A673 (cell line): ENCODE results near the gene OPN3.

Experiments used
- EZH2 ChIP-seq: fragments of 200-600 bp; sonication (generic); IDR thresholded peaks from 2 replicates; pipeline ENCODE4 v1.6.1; 2017; ENCODE audit warnings: borderline replicate concordance, low read depth, mild to moderate bottlenecking, mixed read lengths, antibody characterized with exemption, low read length; ENCODE audit not compliant: poor library complexity, severe bottlenecking
- TF ChIP-seq, protein P1 (sequence below): fragments of 300-800, 200-600 bp; sonication (generic); conservative IDR thresholded peaks from 2 replicates; pipeline ENCODE4 v1.5.1; 2017; ENCODE audit warnings: low read depth, mild to moderate bottlenecking, antibody characterized with exemption, low read length, moderate library complexity, mixed read lengths

DNA sequence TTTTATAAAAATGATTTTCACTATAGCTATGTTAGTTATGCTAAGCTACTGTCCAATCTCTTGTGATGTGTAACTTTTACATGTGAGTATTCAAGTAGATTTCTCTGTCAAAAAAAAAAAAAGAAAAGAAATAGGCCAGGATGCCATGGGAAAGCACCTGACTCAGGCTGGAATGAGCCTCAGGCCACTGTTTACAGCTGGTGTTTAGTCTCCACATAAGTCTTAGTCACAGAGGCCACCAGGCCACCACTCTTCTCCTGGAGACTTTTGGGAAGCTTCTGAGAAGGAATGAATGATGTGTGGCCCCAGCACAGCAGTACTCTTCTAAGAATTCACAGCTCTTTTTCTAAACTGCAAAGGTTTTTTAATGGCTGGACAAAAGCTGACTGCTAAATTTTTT, 48.9 kb downstream of the OPN3 start:
- TF ChIP-seq, protein P1, sequence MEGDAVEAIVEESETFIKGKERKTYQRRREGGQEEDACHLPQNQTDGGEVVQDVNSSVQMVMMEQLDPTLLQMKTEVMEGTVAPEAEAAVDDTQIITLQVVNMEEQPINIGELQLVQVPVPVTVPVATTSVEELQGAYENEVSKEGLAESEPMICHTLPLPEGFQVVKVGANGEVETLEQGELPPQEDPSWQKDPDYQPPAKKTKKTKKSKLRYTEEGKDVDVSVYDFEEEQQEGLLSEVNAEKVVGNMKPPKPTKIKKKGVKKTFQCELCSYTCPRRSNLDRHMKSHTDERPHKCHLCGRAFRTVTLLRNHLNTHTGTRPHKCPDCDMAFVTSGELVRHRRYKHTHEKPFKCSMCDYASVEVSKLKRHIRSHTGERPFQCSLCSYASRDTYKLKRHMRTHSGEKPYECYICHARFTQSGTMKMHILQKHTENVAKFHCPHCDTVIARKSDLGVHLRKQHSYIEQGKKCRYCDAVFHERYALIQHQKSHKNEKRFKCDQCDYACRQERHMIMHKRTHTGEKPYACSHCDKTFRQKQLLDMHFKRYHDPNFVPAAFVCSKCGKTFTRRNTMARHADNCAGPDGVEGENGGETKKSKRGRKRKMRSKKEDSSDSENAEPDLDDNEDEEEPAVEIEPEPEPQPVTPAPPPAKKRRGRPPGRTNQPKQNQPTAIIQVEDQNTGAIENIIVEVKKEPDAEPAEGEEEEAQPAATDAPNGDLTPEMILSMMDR: no peak
- no peak for TF ChIP-seq EZH2
